UCSD-AML1 (cell line): ENCODE measurements around the gene PLEKHF1.
A peak's percentile ranks its signal among the peaks of the same experiment; 100 is the strongest.
"Not testable (repeated sequence)": the region's sequence is repeated elsewhere in the genome, so short reads cannot be mapped to it uniquely, and the experiment has no call there.

Experiments
- DNase-seq: peaks from one replicate; lab custom pipeline; 2025; ENCODE audit not compliant: unreplicated experiment; lab: John Stamatoyannopoulos, UW

Gene PLEKHF1

DNA sequence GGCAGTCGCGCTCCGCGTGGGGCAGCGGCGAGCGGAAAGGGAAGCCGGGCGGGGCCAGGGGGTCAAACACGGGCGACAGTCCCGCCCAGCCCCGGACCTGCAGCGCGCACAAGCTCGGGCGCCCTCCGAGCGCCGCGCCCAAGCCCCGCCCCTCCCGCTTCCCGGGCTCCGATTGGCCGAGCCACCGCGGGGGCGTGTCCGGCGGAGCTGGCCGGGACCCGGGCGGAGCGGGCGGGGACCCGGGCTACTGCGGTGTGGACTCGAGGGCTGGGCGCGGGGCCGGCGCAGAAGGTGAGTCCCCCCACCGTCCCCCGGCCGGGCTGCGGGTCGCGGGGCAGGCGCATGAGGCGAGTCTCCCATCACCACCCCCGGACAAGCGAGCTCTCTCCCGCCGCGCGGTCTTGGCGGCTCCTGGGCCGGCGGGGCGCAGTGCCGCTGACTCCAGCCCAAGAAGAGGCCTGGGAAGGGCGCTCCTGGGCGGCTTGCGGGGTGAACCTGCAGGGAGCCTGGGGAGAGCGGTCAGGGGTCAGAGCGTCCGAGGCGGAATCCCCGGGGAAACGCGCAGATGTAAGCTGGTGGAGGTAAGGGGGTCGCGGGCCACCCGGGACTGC, at the start of gene PLEKHF1:
PLEKHF1 (plus strand) TSS at position 247 of the 611 bp plus-strand sequence. CDS start 8,379 bp downstream, outside the sequence.
- DNase-seq: peak; percentile 95

- DNase-seq: no peak
Observed at GRCh38 chr19:29615891-29616425, 49.3 kb upstream of the PLEKHF1 start.

GRCh38 chr19:29616541-29616940, 48.7 kb upstream of the PLEKHF1 start:
- no peak for DNase-seq

DNA sequence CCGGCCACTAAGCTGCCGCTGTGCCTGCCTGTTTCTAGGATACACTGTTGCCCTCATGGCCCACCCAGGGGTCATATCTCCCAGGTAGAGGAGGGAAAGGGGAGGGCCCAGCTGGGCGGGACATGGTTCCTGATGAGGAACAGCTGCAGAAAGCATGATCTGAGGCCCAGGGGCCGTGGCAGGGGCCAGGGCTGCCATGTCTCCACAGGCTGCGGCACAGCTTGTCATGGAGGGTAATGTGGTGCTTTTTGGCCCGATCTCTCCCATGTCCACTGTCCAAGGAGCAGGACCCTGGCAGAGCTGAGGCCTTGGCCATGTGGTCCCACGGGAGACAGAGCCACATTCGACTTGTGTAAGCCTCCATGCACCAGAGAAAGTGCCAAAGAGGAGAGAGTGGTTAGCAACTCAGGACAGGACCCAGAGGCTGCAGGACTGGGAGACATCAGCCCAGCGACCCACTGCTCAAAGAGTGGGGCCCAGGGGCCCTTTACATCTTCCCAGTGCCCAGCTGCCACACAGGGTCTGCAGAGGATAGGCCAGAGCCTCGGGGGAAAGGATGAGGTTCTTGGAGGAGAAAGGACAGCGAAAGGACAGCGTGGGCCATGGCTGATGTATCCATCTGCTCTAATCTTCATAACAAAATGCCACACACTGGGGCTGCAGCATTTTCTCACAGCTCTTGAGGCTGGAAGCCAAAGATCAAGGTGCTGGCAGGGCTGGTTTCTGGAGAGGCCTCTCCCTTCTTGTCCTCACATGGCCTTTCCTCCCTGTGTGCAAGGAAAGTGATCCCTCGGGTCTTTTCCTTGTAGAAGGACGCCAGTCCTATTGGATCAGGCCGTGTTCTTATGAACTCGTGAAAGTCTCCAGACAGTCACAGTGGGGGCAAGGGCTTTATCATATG, 47.6 kb upstream of the PLEKHF1 start:
- DNase-seq: no peak

- no peak for DNase-seq
Observed at GRCh38 chr19:29618434-29618833, 46.8 kb upstream of the PLEKHF1 start.

GRCh38 chr19:29618871-29619270, 46.4 kb upstream of the PLEKHF1 start:
- no peak for DNase-seq

GRCh38 chr19:29620931-29621351, 44.3 kb upstream of the PLEKHF1 start:
- no peak for DNase-seq

DNA sequence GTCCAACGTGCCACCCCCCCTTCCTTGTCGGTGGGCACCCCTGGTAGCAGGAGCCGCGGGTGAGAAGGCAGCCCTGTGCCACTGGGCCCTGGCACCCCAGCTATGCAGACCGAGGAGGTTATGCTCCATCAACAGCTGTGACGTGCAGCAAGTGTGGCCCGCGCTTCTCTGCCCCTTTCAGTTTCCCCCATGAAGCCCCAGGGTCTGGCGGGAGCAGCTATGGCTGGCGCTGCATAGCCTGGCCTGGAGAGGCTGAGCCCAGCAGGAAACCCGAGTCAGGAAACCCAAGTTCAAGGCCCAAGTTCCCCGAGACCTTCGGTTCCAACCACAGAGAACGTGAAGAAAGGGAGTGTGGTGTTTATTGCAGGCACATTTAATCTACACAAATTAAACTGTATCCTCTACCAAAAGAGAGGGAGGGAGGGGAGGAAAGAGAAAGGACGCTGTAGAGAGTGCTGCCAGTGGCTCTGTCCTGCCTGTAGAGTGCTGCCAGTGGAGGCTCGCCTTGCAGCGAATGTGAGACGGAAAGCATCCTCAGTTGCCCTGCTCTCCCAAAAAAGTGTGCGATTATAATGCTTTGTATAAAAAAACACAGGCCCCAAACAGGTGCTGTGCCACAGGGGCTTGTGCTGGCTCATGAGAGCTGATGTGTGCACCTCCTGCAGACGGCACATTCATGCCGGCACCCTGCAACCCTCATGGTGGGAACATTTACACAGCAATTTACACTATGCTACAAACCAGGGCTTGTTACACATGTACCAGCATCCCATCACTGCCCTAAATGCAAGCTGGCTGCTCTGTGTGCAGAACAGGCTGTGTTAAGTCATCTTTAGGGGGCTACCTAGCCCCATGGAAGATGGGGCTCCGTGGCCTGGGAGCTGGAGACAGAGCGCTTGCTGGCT, 42.8 kb upstream of the PLEKHF1 start:
- peak; percentile 70 for DNase-seq

GRCh38 chr19:29623726-29624488, 41.4 kb upstream of the PLEKHF1 start:
- DNase-seq: peak; percentile 78

DNA sequence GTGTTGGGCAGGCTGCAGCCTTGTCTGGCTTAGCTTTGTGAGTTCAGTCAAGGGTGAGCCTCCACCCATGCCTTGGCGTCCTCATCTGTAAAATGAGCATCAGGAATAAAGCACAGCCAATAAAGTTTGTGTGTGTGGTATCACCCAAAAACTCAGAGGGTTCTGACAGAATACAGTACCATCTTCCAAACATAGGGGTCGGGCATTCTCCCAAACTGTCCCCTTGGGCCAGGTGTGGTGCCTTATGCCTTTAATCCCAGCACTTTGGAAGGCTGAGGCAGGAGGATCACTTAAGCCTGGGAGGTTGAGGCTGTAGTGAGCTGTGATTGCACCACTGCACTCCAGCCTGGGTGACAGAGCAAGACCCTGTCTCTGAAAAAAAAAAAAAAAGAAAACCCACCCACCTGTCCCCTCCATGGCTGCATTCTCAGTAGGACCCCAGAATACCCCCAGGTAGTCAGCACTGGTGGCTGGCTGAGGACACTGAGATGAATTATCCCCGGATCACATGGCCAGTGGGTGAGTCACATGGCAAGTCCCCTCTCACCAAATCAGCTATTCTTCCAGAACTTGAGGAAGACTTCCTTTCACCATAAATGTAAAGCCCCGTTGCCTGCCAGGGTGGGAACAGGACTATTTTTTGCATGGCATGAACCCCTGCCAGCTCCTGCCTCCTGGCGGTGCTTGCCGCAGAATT, 40.6 kb upstream of the PLEKHF1 start:
- no peak for DNase-seq

GRCh38 chr19:29625186-29625651, 40.0 kb upstream of the PLEKHF1 start:
- DNase-seq: no peak

DNA sequence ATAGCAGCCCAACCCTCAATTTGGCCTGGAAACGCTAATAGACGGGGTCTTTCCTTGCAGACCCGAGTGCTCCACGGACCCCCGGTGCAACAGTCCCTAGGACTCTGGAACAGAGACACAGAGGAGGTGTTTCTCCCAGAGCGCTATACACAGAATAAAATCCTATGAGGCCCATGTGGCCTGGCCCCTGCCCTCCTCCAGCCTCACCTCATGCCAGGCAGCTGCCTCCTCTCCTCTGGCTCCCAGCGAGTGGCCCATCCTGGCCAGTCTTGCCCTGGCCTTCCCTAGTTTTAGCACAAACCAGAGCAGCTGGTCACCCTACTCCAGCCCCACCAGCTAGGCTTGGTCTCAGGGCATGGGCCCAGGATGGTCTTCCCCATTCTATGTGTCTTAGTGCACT, 38.9 kb upstream of the PLEKHF1 start:
- no peak for DNase-seq

DNA sequence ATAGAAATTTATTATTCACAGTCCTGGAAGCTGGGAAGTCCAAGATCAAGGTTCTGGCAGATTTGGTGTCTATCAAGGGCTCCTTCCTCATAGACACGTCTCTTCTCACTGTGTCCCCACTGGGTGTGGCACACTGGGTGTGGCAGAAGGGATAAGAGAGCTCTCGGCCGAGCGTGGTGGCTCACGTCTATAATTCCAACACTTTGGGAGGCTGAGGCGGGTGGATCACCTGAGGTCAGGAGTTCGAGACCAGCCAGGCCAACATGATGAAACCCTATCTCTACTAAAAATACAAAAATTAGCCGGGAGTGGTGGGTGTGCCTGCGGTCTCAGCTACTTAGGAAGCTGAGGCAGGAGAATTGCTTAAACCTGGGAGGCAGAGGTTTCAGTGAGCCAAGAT, 38.4 kb upstream of the PLEKHF1 start:
- not testable (repeated sequence) for DNase-seq

DNA sequence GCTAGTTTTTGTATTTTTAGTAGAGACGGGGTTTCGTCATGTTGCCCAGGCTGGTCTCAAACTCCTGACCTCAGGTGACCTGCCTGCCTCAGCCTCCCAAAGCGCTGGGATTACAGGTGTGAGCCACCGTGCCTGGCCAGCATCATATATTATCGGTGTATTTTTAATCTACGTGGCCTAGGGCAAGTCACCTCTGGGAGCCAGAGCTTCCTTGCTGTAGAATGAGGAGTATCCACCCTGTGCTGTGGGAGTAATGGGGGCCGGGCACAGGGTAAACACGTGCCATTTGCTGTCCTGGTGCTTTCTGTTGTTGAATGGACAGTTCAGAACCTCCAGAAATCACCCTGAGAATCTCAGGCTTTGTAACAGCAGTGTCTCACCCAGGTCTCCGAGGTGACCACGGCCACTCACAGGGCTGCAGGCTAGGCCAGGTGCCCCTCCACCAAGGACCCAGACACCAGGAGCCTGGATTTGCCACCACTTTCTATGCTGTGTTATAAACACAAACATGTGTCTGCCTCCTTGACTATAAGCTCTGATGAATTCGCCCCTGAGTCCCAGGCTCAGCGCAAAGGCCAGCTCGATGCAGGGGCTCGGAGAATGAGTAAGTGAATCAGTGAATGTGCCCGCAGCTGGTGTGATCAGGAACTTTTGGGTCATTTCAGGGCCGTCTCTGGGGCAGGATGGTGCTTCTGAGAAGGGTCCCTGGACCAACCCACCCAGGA, 36.4 kb upstream of the PLEKHF1 start:
- DNase-seq: no peak

DNA sequence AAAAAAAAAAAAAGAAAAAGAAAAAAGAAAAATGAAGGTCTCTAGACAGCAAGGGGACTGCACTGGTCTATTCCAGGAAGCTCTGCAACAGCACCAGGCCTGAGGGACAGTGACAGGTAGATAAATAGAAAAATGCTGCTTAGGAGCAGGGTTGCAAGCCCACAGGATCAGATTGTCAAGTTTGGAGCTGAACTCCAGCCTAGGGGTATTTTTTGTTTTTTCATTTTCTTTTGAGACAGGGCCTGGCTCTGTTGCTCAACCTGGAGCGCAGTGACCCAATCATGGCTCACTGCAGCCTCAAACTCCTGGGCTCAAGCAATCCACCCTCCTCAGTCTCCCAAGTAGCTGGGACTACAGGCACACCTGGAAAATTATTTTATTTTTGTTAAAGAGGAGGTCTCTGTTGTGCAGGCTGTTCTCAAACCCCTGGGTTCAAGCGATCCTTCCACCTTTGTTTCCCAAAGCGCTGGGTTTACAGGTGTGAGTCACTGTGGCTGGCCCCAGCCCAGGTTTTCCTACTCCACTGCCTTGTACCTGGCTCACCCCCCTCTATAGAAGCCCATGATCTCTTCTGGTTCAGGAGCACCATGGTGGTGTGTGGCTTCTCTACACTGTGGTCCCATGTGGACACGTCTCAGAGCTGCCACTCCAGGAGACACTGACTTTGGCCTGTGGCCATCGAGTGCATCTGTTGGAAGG, 35.3 kb upstream of the PLEKHF1 start:
- no peak for DNase-seq

DNA sequence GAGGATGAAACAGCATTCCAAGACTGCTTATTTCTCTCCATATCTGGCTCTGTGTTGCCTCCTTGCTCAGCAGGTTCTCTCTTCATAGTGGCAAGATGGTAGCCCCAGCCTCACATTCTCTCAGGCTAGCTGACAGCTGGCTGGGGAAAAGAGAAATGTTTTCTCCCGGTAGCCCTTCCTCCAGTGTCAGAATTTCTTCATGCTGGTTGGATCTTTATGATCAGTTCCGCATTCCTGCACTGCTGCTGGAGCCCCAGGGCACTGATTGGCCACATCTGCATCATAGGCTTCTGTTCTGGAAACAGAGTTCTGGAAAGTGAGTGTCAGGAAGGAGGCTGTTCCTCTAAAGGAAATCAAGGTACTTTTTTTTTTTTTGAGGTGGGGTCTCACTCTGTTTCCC, 34.6 kb upstream of the PLEKHF1 start:
- no peak for DNase-seq

GRCh38 chr19:29631450-29631849, 33.8 kb upstream of the PLEKHF1 start:
- no peak for DNase-seq

- DNase-seq: no peak
Observed at GRCh38 chr19:29634002-29634401, 31.3 kb upstream of the PLEKHF1 start.
